ENCODE measurements around the gene ZBTB25.

DNA sequence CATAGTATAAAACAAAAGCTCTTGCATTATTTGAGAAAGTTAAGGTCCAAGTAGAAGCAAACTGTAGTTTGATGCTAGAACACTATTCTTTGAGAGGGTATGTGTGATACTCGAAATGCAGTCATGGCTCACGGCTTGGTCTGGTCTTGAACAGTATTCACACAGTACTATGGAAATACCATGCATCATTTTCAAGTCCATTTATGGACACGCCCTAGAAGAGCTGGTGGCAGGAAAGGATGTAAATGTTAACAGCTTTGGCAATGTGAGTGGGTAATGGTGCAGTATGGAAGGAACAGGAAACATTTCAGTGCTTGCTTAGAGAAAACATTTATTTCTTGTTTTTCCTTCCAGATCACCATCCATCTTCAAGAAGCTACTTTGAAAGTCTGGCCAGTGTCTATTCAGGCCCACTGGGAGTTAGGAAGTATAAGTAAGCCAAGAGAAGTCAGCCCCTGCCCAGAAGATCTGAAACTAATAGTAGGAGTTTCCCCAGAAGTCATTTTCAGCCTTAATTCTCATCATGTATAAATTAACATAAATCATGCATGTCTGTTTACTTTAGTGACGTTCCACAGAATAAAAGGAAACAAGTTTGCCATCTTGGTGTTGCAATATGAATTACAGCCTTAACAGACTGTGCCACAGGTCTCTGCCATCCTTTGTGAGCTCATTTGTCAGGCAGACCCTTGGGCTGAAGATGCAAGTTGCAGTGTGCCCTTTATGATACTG is 44.1 kb downstream of the ZBTB25 start:
- TF ChIP-seq, protein P1, sequence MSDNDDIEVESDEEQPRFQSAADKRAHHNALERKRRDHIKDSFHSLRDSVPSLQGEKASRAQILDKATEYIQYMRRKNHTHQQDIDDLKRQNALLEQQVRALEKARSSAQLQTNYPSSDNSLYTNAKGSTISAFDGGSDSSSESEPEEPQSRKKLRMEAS (IDR thresholded peaks at IDR 0.05): no peak
- TF ChIP-seq YY1 (IDR thresholded peaks at IDR 0.05; ENCODE audit: extremely low read depth, insufficient replicate concordance, low read depth, low read length): no peak
- TF ChIP-seq, protein P2, sequence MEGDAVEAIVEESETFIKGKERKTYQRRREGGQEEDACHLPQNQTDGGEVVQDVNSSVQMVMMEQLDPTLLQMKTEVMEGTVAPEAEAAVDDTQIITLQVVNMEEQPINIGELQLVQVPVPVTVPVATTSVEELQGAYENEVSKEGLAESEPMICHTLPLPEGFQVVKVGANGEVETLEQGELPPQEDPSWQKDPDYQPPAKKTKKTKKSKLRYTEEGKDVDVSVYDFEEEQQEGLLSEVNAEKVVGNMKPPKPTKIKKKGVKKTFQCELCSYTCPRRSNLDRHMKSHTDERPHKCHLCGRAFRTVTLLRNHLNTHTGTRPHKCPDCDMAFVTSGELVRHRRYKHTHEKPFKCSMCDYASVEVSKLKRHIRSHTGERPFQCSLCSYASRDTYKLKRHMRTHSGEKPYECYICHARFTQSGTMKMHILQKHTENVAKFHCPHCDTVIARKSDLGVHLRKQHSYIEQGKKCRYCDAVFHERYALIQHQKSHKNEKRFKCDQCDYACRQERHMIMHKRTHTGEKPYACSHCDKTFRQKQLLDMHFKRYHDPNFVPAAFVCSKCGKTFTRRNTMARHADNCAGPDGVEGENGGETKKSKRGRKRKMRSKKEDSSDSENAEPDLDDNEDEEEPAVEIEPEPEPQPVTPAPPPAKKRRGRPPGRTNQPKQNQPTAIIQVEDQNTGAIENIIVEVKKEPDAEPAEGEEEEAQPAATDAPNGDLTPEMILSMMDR (IDR thresholded peaks at IDR 0.05 in 2 of 3, conservative IDR thresholded peaks at IDR 0.05 in 1 of 3; ENCODE audit: borderline replicate concordance in 1 of 3, insufficient read depth in 1 of 3, low read depth in 2 of 3, low read length in 2 of 3): no peak
- TF ChIP-seq POLR2A (IDR thresholded peaks at IDR 0.05; ENCODE audit: borderline replicate concordance, extremely low read depth, insufficient read depth, insufficient read length): no peak
- TF ChIP-seq EZH2 (IDR thresholded peaks at IDR 0.05): no peak

Data from HCT116 (cell line).